ENCODE measurements around the gene CCDC148.

GRCh38 chr2:158174495-158174894 lies 282.1 kb downstream of the CCDC148 start:
- TF ChIP-seq CTCF (IDR thresholded peaks at IDR 0.05; ENCODE audit: low read depth, low read length): no peak
- no peak for TF ChIP-seq EZH2phosphoT487 (IDR thresholded peaks at IDR 0.05; ENCODE audit: low read depth)
